ENCODE data around the gene SLAMF9.

DNA sequence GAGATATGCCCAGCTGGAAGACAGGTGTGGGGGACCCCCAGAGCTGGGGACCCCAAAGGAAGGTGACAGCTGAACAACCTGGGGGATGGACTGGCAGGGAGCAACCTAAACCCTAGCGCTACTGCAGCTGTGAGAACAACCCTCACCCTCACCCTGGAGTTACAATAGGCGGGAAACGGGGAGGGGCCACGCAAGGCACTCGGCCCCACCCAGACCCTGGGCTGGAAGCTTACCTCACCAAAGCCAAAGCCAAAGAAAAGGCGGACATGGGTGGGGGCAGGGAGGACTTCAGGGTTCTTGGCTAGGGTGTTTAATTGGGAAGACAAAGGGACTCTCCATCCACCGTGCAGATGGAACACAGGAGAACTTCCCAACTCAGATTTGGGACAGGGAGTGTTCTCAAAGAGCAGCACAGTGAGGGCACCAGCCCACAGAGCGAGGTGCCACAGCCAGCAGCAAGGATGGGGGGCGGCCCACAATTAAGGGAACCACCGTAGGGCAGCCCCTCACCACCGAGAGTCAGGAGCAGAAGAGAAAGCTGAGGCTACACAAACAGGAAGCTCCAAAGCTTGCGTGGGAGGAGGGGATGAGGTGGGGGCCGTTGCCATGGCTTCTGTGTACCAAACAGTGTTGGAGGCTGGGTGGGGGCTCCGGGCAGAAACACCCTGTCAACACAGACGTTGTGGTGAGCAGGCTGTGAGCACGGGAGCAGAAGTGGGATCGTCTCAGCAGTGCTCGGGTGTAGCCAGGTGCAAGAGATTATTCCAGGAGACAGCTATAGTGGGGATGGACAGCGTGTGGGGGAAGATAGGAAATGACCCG, 30.6 kb downstream of the SLAMF9 start:
- no peak for TF ChIP-seq CTCF (IDR thresholded peaks at IDR 0.05)
- TF ChIP-seq POLR2A (IDR thresholded peaks at IDR 0.05): peak; percentile 71
